ENCODE measurements around the gene BRI3. TPM values are rescaled to one million over a fixed set of nuclear protein-coding genes. Genes with fewer than 3 reads are reported as not detected.
A peak's percentile ranks its signal among the peaks of the same experiment; 100 is the strongest.

The BRI3 gene
- total RNA-seq (2016; rRNA removed; fragmentation: Illumina TruSeq; extraction: Trizol) (37.2 and 54.0 TPM in 2 replicates), polyA plus RNA-seq (2011; rRNA removed) (103 and 113 TPM in 2 replicates), polyA minus RNA-seq (2011; rRNA and poly(A)+ RNA removed; ENCODE audit: low replicate concordance) (61.6 and 63.3 TPM in 2 replicates), Bru-seq, nascent RNA (percentile 86 among the genes with signal in this experiment), BruChase-seq, experiment 1, labeled RNA remaining after a 6-hour chase (percentile 83 among the genes with signal in this experiment), BruChase-seq, experiment 2, labeled RNA remaining after a 2-hour chase (percentile 84 among the genes with signal in this experiment)
- total RNA-seq (2016; cell fraction: cytosol; rRNA removed; fragmentation: Illumina TruSeq; extraction: Trizol; ENCODE audit: low read depth): 362 and 379 TPM in 2 replicates
- 32.4 and 58.8 TPM in 2 replicates for total RNA-seq (2016; cell fraction: insoluble cytoplasmic fraction; rRNA removed; fragmentation: Illumina TruSeq; extraction: Trizol)
- 234 and 253 TPM in 2 replicates for total RNA-seq (2016; cell fraction: membrane; rRNA removed; fragmentation: Illumina TruSeq; extraction: Trizol)
- 25.6 and 29.4 TPM in 2 replicates for total RNA-seq (2016; cell fraction: nucleus; rRNA removed; fragmentation: Illumina TruSeq; extraction: Trizol)
- 80.0 TPM in 2 replicates for polyA plus RNA-seq (2011; cell fraction: cytosol; rRNA removed)
- 27.5 and 33.8 TPM in 2 replicates for polyA plus RNA-seq (2011; cell fraction: nucleus; rRNA removed)
- polyA plus RNA-seq (2012): 83.2 and 95.1 TPM in 2 replicates
- 889 and 952 TPM in 2 replicates for polyA plus RNA-seq (2016; cell fraction: cytosol; fragmentation: Illumina TruSeq; extraction: Trizol; ENCODE audit: low read depth)
- polyA plus RNA-seq (2016; cell fraction: insoluble cytoplasmic fraction; fragmentation: Illumina TruSeq; extraction: Trizol; ENCODE audit: low read depth): 61.2 and 81.9 TPM in 2 replicates
- polyA plus RNA-seq (2016; cell fraction: membrane; fragmentation: Illumina TruSeq; extraction: Trizol; ENCODE audit: low read depth): 488 and 495 TPM in 2 replicates
- polyA plus RNA-seq (2016; cell fraction: nucleus; fragmentation: Illumina TruSeq; extraction: Trizol; ENCODE audit: insufficient read depth, low read depth): 59.1 and 78.9 TPM in 2 replicates
- polyA minus RNA-seq (2011; cell fraction: cytosol; rRNA and poly(A)+ RNA removed): 27.4 and 34.8 TPM in 2 replicates
- 22.8 and 23.6 TPM in 2 replicates for polyA minus RNA-seq (2011; cell fraction: nucleus; rRNA and poly(A)+ RNA removed)
- long read RNA-seq, experiment 1, transcript BRI3-201 (3 exons, 780 nt): major isoform, 17 of 18 reads
- long read RNA-seq, experiment 1, partial matches to known transcripts: 1 of 18 reads
- long read RNA-seq, experiment 1, other reads (novel, unspliced or antisense): 0 of 18 reads
- long read RNA-seq, experiment 2, transcript BRI3-201 (3 exons, 780 nt): major isoform, 215 of 250 reads
- long read RNA-seq, experiment 2, partial matches to known transcripts: 22 of 250 reads
- long read RNA-seq, experiment 2, other reads (novel, unspliced or antisense): 10 of 250 reads

DNA sequence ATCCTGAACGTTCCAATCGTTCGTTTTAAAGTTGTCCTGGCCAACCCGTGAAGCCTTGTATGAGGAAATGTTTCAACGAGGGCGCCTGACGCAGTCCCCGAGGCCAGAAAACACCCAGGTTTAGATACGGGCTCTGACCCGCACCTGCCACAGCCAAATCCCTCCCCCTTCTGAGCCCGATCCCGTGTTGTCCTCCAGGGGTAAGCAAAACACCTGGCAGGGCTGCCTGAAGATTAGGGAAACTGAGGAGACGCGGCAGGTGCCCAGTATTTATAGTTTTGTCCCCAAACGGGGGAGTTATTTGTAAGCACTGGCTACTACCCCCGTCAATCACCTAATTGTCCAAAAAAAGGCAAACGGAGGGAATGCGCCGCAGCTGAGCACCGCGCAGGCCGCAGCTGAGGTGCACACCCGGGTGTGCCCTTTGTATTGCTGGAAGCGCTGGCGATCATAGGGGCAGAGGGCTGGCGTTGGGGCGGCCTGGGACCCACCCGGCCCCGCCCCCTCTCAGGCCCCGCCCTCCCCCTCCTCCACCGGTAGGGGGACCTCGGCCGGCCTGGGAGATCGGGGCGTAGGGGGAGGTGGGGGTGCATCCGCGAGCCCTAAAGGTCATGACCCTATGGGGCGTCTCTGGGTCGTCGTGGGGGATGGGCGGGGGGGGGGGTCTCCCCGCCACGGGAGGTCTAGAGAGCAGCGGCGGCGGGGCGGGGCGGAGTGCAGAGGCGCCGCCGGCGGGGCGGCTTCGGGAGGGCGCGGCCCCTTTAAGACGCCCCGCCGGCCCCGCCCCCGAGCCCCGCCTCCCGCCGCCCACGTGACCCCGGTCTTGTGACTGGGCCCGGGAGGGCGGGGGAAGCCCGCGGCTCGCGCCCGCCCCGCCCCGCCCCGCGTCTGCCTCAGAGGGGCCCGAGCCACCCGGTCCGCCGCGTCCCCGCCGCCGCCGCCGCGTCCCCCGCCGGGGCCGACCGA is at the start of gene BRI3:
TSS of gene BRI3 (plus strand) at position 896 of the 966 bp plus-strand sequence. CDS start 110 bp downstream, outside the sequence.
- Histone ChIP-seq H4K20me1 (ENCODE audit: insufficient read depth, low read length) (peaks cover 20% of the 10 kb centered on the region; the same call in 1 of the 2 replicates), H3K4me3 (replicated peaks in 1 of 3; ENCODE audit: insufficient read depth in 1 of 3, low read depth in 2 of 3, low read length in 3 of 3) (peak within 1 kb of the TSS; percentile 77 to 91 (median 85)), H3K79me2 (ENCODE audit: insufficient read depth, low read length) (peaks cover 39% of the 10 kb centered on the region), H2AFZ (ENCODE audit: low read length) (peak within 1 kb of the TSS; percentile 63), H3K27ac (ENCODE audit: extremely low read length, insufficient read depth, low read length) (peak within 1 kb of the TSS; percentile 84), H3K4me2 (ENCODE audit: low read depth, low read length) (peak within 1 kb of the TSS; percentile 99), H3K36me3 (replicated peaks in 1 of 2; ENCODE audit: control insufficient read depth in 1 of 2, insufficient read depth in 2 of 2, low read length in 2 of 2) (peaks cover 0 to 1% of the 10 kb centered on the region in 2 experiments; a peak in 2 of 5 replicates), H3K4me1 (ENCODE audit: insufficient read depth, low read length) (peaks cover 76% of the 10 kb centered on the region), H3K27me3 (ENCODE audit: control insufficient read depth in 1 of 2, insufficient read depth in 2 of 2, low read length in 2 of 2) (no peaks in the 10 kb centered on the region; a peak in 1 of 5 replicates), H3K9me3 (ENCODE audit: low read length) (no peaks in the 10 kb centered on the region), H3K9ac (ENCODE audit: insufficient read depth, low read depth, low read length) (peak within 1 kb of the TSS; percentile 89)
- under 1% methylated on average over 19 of the region's 92 CpGs for WGBS (ENCODE audit: low lambda C conversion rate)
- FAIRE-seq (no peak), ATAC-seq (peak; percentile 81), DNase-seq (ENCODE audit: low spot score) (peak; percentile 78)
- ChIA-PET CTCF (ENCODE audit: low intra/inter-chr PET ratio, low total read pairs) (no interaction called here), POLR2A (interaction anchor here (0.6 to 2.0 kb wide), 2 partner anchors 30 to 137 kb away, joined by 5 to 6 read pairs; no protein-coding TSS in a partner anchor)
- in situ Hi-C loops (cut with HindIII; ENCODE audit: extremely low pct_ligation_motif_present, low pct_unique_long_range_greater_than_20kb): loop anchor here (5.0 kb wide), 1 partner anchor 136 kb away; no protein-coding TSS in a partner anchor
- TSS peak; percentile 99 for BruUV-seq (replicated peaks)
- intact Hi-C loops (cut with micrococcal nuclease; ENCODE audit: unreplicated experiment): no loop called here
- TF ChIP-seq ZNF124 (CRISPR knock-in tag; IDR thresholded peaks at IDR 0.05) (0 out of 2 replicates have a peak, but pooled peaks have one; percentile 40), SKI (IDR thresholded peaks at IDR 0.05; ENCODE audit: partially characterized antibody) (no peak), BRF2 (CRISPR knock-in tag; IDR thresholded peaks at IDR 0.05) (no peak), ZNF768 (CRISPR knock-in tag; IDR thresholded peaks at IDR 0.05) (0 out of 2 replicates have a peak, but pooled peaks have one; percentile 22), ZZZ3 (CRISPR knock-in tag; IDR thresholded peaks at IDR 0.05; ENCODE audit: borderline replicate concordance) (no peak), HMGXB4 (CRISPR knock-in tag; IDR thresholded peaks at IDR 0.05; ENCODE audit: borderline replicate concordance in 1 of 2, low read depth in 1 of 2) (peak in 1 of 2 experiments; percentile 34; a peak in 1 of 4 replicates), SOX5 (CRISPR knock-in tag; IDR thresholded peaks at IDR 0.05; ENCODE audit: borderline replicate concordance) (peak; percentile 26; the same call in 1 of the 2 replicates)
- TF ChIP-seq, protein P1, sequence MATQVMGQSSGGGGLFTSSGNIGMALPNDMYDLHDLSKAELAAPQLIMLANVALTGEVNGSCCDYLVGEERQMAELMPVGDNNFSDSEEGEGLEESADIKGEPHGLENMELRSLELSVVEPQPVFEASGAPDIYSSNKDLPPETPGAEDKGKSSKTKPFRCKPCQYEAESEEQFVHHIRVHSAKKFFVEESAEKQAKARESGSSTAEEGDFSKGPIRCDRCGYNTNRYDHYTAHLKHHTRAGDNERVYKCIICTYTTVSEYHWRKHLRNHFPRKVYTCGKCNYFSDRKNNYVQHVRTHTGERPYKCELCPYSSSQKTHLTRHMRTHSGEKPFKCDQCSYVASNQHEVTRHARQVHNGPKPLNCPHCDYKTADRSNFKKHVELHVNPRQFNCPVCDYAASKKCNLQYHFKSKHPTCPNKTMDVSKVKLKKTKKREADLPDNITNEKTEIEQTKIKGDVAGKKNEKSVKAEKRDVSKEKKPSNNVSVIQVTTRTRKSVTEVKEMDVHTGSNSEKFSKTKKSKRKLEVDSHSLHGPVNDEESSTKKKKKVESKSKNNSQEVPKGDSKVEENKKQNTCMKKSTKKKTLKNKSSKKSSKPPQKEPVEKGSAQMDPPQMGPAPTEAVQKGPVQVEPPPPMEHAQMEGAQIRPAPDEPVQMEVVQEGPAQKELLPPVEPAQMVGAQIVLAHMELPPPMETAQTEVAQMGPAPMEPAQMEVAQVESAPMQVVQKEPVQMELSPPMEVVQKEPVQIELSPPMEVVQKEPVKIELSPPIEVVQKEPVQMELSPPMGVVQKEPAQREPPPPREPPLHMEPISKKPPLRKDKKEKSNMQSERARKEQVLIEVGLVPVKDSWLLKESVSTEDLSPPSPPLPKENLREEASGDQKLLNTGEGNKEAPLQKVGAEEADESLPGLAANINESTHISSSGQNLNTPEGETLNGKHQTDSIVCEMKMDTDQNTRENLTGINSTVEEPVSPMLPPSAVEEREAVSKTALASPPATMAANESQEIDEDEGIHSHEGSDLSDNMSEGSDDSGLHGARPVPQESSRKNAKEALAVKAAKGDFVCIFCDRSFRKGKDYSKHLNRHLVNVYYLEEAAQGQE (IDR thresholded peaks at IDR 0.05; ENCODE audit: borderline replicate concordance in 1 of 2, low read depth in 1 of 2, low read length in 2 of 2): peak in 1 of 2 experiments; percentile 44; a peak in 1 of 4 replicates
